CD4-positive, alpha-beta T cell treated with Interleukin-4 for 1 hour (primary cell): ENCODE measurements around the gene ILF2.
A peak's percentile ranks its signal among the peaks of the same experiment; 100 is the strongest.

ENCODE experiments used
- DNase-seq, 2 donors: peaks; one replicate each; pipeline ENCODE4 v3.0.0-alpha.2; 2020 to 2022

The ILF2 gene

GRCh38 chr1:153626477-153626903, 44.3 kb downstream of the ILF2 start:
- no peak for DNase-seq

GRCh38 chr1:153624965-153625611, 45.7 kb downstream of the ILF2 start:
- no peak for DNase-seq

GRCh38 chr1:153623101-153623500, 47.7 kb downstream of the ILF2 start:
- DNase-seq, result no peak

GRCh38 chr1:153619171-153619570, 51.6 kb downstream of the ILF2 start:
- DNase-seq, result no peak

GRCh38 chr1:153617663-153618062, 53.1 kb downstream of the ILF2 start:
- peak; percentile 62 to 69 for DNase-seq

- no peak for DNase-seq
These were observed 53.9 kb downstream of the ILF2 start for GRCh38 chr1:153616917-153617311.

- DNase-seq, result no peak
These were observed 54.5 kb downstream of the ILF2 start, which contains the start of gene S100A14 for GRCh38 chr1:153616144-153616916. S100A14 (minus strand) TSS chr1:153616325; CDS start chr1:153615858, 467 bp downstream.

GRCh38 chr1:153615406-153615805, 55.4 kb downstream of the ILF2 start:
- no peak for DNase-seq

- no peak for DNase-seq
These were observed 55.9 kb downstream of the ILF2 start for GRCh38 chr1:153614906-153615305.

- no peak for DNase-seq
These were observed 56.4 kb downstream of the ILF2 start for GRCh38 chr1:153614189-153614900.

GRCh38 chr1:153613406-153613805, 57.4 kb downstream of the ILF2 start:
- no peak for DNase-seq

- no peak for DNase-seq
These were observed 58.0 kb downstream of the ILF2 start, which contains the start of gene S100A16 for GRCh38 chr1:153612755-153613331. S100A16 (minus strand) TSS chr1:153613137; CDS start chr1:153608151, 4,986 bp downstream.

GRCh38 chr1:153612111-153612754, 58.6 kb downstream of the ILF2 start:
- DNase-seq, result no peak
